Measurements from ENCODE around the gene SLC33A1.
"Not testable (repeated sequence)": the region's sequence is repeated elsewhere in the genome, so short reads cannot be mapped to it uniquely, and the experiment has no call there.

Gene SLC33A1

DNA sequence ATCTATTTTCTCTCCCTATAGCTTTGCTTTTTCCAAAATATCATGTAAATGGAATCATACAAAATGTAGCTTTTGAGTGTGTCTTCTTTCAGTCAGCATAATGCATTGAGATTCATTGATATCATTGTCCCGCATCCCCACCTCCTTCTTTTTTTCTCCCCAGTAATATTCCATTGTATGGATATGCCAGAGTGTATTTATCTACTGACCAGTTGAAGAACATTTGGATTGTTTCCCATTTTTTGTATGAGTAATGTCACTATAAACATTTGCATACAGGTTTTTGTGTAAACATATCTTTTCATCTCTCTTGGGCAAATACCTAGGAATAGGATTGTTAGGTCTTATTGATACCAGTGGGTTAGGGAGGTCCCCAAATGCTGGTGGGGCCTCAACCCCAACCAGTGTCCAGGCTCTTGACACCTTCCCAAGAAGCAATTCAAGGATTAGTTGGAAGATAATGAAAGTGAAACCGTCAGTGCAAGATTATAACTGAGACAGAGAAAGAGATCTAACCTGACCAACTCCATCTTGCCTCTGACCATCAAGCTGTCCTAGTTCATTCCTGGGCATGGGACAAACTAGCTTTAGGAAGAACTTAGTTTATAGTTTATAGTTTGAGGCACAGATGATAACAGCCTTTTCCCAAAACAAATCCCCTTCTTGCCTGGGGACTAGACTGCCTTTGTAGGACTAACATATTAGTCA is 7.4 kb upstream of the SLC33A1 start:
- DNase-seq (ENCODE audit: low read depth) = no peak

DNA sequence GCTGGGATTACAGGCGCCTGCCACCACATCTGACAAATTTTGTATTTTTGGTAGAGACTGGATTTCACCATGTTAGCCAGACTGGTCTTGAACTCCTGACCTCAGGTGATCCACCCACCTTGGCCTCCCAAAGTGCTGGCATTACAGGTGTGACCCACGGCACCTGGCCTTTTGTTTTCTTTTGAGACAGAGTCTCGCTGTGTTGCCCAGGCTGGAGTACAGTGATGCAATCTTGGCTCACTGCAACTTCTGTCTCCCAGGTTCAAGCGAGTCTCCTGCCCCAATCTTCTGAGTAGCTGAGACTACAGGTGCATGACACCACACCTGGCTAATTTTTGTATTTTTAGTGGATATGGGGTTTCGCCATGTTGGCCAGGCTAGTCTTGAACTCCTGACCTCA is 6.2 kb upstream of the SLC33A1 start:
- DNase-seq (ENCODE audit: low read depth) = not testable (repeated sequence)

DNA sequence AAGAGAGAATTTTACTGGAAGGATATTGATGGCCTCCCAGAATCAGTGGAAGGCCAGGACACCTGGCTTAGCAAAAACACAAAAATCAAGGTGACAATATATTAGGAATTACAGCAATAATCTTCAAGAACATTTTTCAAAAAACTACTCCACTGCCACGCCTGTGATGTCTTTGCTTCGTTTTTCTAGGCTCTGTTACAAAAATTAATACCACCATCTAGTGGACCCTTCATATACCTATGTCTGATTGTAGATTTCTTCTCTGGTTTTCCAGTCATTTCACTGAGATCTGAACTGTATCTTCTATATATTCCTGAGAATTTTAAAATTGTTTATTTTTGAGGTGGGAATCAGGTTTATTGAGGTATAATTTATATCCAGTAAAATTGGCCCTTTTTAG is 5.6 kb upstream of the SLC33A1 start:
- DNase-seq (ENCODE audit: low read depth) = peak; percentile 25

DNA sequence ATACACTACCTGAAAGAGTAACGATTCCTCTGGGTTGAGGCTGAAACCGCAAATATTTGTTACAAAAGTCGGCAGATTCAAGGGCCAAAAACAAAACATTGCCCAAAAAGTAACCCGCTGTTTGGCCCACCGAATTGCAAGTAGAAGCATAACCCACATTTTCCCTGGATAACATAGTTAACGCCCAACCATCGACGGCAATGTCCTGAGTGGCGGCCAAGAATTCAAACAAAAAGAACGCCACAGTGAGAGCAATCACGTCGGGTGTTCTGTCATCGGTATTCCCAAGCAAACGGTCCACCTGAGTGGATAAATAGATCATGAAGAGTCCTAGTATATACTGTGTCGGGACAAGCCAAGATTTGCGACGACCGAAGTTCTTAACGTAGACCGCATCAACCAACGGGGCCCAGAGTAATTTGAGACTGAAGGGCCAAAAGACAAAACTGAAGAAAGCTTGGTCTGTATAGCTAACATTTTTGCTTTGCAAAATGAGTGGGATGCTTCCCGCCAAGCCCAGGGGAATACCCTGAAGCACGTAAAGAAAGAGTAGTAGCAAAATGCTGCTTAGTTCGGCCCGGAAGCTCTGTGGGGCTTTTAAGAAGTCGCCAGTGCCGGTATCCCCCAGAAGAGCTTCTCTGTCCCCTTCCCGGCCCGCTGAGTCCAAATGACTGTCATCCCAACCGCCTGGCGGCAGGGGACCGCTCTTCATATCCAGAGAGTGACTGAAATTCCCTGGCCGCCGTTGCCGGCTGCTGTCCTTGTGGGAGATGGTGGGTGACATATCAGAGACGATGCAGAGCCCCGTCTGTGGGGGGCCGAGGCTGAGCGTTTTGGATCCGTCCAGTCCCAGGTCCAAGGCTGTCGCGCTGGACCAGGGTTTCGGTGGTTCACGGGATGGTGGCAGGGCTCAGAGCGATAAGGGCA is 750 bp downstream of the SLC33A1 start:
- DNase-seq (ENCODE audit: low read depth) = peak; percentile 32

GRCh38 chr3:155852341-155852740 is 1.9 kb downstream of the SLC33A1 start:
- DNase-seq (ENCODE audit: low read depth) = peak; percentile 10

DNA sequence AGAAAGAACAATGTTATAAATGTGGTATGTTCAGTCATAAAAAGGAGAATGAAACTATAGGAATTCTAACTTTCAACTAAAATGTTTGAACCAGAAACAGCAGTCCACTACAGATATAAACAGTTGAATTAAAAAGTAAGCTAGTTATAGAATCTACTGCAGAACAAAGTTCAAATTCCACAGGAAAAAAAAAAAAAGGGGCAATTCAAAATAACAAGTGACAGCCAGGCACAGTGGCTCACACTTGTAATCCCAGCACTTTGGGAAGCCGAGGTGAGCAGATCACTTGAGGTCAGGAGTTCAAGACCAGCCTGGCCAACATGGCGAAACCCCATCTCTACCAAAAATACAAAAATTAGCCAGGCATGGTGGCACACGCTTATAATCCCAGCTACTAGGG is 4.8 kb downstream of the SLC33A1 start:
- not testable (repeated sequence) for DNase-seq (ENCODE audit: low read depth)

GRCh38 chr3:155847993-155848392 is 6.2 kb downstream of the SLC33A1 start:
- no peak for DNase-seq (ENCODE audit: low read depth)

GRCh38 chr3:155846119-155846518 is 8.1 kb downstream of the SLC33A1 start:
- DNase-seq (ENCODE audit: low read depth) = no peak

GRCh38 chr3:155843569-155843968 is 10.7 kb downstream of the SLC33A1 start:
- DNase-seq (ENCODE audit: low read depth) = no peak

DNA sequence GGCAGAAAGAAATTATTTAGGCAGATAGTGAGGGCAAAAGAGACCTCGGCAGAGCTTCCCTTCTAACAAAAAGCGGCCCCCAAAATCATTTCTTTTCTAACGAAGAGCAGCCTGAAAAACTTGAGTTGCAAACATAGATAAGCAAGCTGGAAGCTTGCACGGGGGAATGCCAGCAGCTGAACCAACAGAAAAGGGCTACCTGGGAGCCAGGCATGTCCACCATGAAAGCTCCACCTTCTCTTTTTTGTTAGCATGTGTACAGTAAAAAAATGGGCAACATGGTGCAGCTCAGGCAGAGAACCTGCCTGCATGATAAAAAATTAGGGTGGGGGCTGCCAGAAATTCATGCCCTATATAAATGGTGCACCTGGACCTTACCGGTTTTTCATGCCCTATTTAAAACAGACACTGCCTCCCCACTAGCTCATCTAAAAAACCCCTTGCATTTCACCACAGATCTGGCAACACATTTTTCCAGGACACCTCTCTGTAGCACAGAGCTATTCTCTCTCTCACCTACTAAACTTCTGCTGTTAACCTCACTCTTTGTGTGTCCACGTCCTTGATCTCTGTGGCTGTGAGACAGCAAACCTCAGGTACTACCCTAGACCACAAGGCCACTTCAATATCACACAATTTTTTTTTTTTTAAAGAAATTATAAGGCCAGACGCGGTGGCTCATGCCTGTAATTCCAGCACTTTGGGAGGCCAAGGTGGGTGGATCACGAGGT is 18.7 kb downstream of the SLC33A1 start:
- DNase-seq (ENCODE audit: low read depth) = no peak

DNA sequence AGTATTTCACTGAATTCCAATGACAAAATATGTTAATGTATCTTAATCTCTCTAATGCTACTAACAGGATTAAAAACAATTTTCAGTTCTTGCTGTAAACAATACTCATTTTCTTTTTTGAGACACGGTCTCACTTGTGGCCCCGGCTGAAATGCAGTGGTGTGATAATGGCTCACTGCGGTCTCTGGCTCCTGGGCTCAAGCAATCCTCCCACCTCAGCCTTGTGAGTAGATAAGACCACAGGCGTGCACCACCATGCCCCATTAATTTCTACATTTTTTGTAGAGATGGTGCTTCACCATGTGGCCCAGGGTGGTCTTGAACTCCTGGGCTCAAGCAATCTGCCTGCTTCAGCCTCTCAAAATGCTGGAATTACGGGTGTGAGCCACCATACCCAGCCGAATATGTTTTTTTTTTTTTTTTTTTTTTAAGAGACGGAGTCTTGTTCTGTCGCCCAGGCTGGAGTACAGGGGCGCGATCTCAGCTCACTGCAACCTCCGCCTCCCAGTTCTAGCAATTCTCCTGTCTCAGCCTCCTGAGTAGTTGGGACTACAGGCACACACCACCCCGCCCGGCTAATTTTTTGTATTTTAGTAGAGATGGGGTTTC is 25.6 kb downstream of the SLC33A1 start:
- DNase-seq (ENCODE audit: low read depth) = not testable (repeated sequence)

DNA sequence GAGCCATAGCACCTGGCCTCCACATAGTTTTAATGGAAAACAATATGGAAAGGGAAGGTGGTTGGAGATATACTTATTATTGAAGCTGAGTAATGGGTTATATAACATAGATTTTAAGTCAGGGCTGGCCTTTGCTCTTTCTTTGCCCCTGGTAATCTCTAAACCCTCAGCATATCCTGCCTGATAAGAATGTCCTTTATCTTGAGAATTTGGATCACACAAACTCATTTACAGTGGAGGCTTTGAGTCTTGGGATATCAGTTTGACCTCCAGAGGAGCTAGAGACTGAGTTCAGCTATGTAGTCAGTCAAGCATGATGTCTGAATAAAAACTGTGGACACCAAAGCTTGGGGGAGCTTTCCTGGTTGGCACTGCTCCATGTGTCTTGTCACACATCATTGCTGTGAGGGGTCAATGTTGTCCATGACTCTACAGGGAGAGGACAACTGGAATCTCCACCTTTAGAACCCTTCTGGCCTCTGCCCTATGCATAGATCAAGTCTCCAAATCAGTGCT is 39.1 kb downstream of the SLC33A1 start:
- no peak for DNase-seq (ENCODE audit: low read depth)

- not testable (repeated sequence) for DNase-seq (ENCODE audit: low read depth)
These were observed 41.0 kb downstream of the SLC33A1 start for GRCh38 chr3:155813224-155813623.

GRCh38 chr3:155809181-155809580 is 45.0 kb downstream of the SLC33A1 start:
- DNase-seq (ENCODE audit: low read depth) = peak; percentile 42

DNA sequence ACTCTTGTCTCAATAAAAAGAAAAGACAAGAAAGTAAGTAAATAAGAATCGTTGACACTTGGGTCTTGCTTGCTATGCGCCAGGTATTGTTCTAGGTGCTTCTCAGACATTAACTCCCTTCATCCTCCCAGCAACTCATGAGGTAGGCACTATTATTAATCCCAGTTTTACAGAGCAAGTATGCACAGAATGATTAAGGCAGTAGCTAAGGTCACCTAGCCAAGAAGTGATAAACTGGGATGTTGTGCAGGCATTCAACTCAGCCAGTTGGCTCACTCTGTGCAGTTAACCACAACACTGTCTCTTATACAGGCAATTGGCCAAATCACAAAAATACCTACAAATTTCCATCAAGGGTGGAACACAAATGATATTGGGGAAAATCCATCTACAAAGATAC is 46.4 kb downstream of the SLC33A1 start:
- DNase-seq (ENCODE audit: low read depth) = peak; percentile 6

GRCh38 chr3:155805802-155806618 is 48.2 kb downstream of the SLC33A1 start, which contains the start of gene C3orf33:
C3orf33 (minus strand) TSS chr3:155806278; CDS start chr3:155806252, 26 bp downstream.
- peak; percentile 61 for DNase-seq (ENCODE audit: low read depth)

- DNase-seq (ENCODE audit: low read depth) = peak; percentile 50
These were observed 48.9 kb downstream of the SLC33A1 start for GRCh38 chr3:155805204-155805801.

GRCh38 chr3:155804323-155804722 is 49.9 kb downstream of the SLC33A1 start:
- no peak for DNase-seq (ENCODE audit: low read depth)

- DNase-seq (ENCODE audit: low read depth) = no peak
These were observed 61.7 kb downstream of the SLC33A1 start for GRCh38 chr3:155792532-155792931.

DNA sequence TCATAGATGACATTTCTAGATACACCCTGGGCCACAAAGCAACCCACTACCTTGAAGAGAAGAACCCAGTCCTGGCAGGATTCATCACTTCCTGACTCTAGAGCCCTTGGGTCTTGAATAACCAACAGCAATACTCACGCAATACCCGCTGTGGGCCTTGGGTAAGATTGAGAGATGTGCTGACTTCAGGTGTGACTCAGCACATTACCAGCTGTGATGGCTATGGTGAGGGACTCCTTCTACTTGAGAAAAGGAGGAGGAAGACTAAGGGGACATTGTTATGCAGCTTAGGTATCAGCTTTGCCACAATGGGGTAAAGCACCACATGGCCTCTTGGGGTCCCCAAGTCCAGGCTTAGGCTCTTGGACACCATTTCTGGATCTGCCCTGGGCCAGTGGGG is 63.0 kb downstream of the SLC33A1 start:
- DNase-seq (ENCODE audit: low read depth) = peak; percentile 16
